Measurements from ENCODE around the gene SMARCD3. TPM values are rescaled to one million over a fixed set of nuclear protein-coding genes. Genes with fewer than 3 reads are reported as not detected.

SMARCD3 gene
- total RNA-seq, 2 donors from 2014 or later = 40.0 to 43.5 TPM

DNA sequence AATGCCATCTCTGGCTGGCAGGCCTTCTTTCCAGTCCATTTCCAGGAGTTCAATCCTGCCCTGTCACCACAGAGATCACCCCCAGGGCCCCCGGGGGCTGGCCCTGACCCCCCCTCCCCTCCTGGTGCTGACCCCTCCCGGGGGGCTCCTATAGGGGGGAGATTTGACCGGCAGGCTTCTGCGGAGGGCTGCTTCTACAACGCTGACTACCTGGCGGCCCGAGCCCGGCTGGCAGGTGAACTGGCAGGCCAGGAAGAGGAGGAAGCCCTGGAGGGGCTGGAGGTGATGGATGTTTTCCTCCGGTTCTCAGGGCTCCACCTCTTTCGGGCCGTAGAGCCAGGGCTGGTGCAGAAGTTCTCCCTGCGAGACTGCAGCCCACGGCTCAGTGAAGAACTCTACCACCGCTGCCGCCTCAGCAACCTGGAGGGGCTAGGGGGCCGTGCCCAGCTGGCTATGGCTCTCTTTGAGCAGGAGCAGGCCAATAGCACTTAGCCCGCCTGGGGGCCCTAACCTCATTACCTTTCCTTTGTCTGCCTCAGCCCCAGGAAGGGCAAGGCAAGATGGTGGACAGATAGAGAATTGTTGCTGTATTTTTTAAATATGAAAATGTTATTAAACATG is 10.2 kb downstream of the SMARCD3 start:
- H3K4me1 ChIP-seq (ENCODE audit: control insufficient read depth, insufficient read depth, low read length) = peaks cover 5% of the 10 kb centered on the region
- H3K27me3 Mint-ChIP-seq (ENCODE audit: insufficient read depth) = no peaks in the 10 kb centered on the region
- no peak for DNase-seq
- no peak overlapping the region for H3K27ac Mint-ChIP-seq
- TF ChIP-seq, protein P1, sequence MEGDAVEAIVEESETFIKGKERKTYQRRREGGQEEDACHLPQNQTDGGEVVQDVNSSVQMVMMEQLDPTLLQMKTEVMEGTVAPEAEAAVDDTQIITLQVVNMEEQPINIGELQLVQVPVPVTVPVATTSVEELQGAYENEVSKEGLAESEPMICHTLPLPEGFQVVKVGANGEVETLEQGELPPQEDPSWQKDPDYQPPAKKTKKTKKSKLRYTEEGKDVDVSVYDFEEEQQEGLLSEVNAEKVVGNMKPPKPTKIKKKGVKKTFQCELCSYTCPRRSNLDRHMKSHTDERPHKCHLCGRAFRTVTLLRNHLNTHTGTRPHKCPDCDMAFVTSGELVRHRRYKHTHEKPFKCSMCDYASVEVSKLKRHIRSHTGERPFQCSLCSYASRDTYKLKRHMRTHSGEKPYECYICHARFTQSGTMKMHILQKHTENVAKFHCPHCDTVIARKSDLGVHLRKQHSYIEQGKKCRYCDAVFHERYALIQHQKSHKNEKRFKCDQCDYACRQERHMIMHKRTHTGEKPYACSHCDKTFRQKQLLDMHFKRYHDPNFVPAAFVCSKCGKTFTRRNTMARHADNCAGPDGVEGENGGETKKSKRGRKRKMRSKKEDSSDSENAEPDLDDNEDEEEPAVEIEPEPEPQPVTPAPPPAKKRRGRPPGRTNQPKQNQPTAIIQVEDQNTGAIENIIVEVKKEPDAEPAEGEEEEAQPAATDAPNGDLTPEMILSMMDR (conservative IDR thresholded peaks at IDR 0.05) = no peak
- no peak overlapping the region for H3K9ac ChIP-seq (ENCODE audit: extremely low read depth, low read length, poor library complexity, severe bottlenecking)
- WGBS, 2 experiments (ENCODE audit: insufficient coverage in 1 of 2, insufficient read length in 1 of 2) = 91 to 99% methylated on average over 11 to 17 of the region's 17 CpGs
- no peaks in the 10 kb centered on the region for H3K9me3 ChIP-seq (ENCODE audit: control insufficient read depth, low read length)
- H3K4me3 ChIP-seq (ENCODE audit: low read length) = no peak overlapping the region
- no peak overlapping the region for H3K4me3 Mint-ChIP-seq
- peaks cover 50% of the 10 kb centered on the region for H3K36me3 Mint-ChIP-seq (ENCODE audit: low read depth)
- H3K9me3 Mint-ChIP-seq = no peaks in the 10 kb centered on the region
- H3K36me3 ChIP-seq (ENCODE audit: control insufficient read depth, insufficient read depth, low read length) = peaks cover 69% of the 10 kb centered on the region
- H3K27me3 ChIP-seq (ENCODE audit: control insufficient read depth, insufficient read depth, low read length, poor library complexity, severe bottlenecking) = no peaks in the 10 kb centered on the region
- no peak overlapping the region for H3K27ac ChIP-seq (ENCODE audit: low read depth, low read length)
- H3K4me1 Mint-ChIP-seq = peaks cover 15% of the 10 kb centered on the region

DNA sequence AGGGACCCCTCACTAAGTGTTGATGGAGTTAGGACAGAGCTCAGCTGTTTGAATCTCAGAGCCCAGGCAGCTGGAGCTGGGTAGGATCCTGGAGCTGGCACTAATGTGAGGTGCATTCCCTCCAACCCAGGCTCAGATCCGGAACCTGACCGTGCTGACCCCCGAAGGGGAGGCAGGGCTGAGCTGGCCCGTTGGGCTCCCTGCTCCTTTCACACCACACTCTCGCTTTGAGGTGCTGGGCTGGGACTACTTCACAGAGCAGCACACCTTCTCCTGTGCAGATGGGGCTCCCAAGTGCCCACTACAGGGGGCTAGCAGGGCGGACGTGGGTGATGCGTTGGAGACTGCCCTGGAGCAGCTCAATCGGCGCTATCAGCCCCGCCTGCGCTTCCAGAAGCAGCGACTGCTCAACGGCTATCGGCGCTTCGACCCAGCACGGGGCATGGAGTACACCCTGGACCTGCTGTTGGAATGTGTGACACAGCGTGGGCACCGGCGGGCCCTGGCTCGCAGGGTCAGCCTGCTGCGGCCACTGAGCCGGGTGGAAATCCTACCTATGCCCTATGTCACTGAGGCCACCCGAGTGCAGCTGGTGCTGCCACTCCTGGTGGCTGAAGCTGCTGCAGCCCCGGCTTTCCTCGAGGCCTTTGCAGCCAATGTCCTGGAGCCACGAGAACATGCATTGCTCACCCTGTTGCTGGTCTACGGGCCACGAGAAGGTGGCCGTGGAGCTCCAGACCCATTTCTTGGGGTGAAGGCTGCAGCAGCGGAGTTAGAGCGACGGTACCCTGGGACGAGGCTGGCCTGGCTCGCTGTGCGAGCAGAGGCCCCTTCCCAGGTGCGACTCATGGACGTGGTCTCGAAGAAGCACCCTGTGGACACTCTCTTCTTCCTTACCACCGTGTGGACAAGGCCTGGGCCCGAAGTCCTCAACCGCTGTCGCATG is 11.0 kb downstream of the SMARCD3 start:
- 91 to 96% methylated on average over 29 to 44 of the region's 44 CpGs for WGBS, 2 experiments (ENCODE audit: insufficient coverage in 1 of 2, insufficient read length in 1 of 2)
- H3K4me1 Mint-ChIP-seq = peaks cover 16% of the 10 kb centered on the region
- Histone ChIP-seq H3K27me3 (ENCODE audit: control insufficient read depth, insufficient read depth, low read length, poor library complexity, severe bottlenecking) (no peaks in the 10 kb centered on the region), H3K36me3 (ENCODE audit: control insufficient read depth, insufficient read depth, low read length) (peaks cover 63% of the 10 kb centered on the region), H3K4me1 (ENCODE audit: control insufficient read depth, insufficient read depth, low read length) (peaks cover 5% of the 10 kb centered on the region), H3K27ac (ENCODE audit: low read depth, low read length) (no peak overlapping the region), H3K4me3 (ENCODE audit: low read length) (no peak overlapping the region), H3K9me3 (ENCODE audit: control insufficient read depth, low read length) (no peaks in the 10 kb centered on the region), H3K9ac (ENCODE audit: extremely low read depth, low read length, poor library complexity, severe bottlenecking) (no peak overlapping the region)
- H3K9me3 Mint-ChIP-seq = no peaks in the 10 kb centered on the region
- TF ChIP-seq, protein P1 (conservative IDR thresholded peaks at IDR 0.05) = peak; percentile 43
- H3K4me3 Mint-ChIP-seq = no peak overlapping the region
- no peak for DNase-seq
- no peaks in the 10 kb centered on the region for H3K27me3 Mint-ChIP-seq (ENCODE audit: insufficient read depth)
- H3K27ac Mint-ChIP-seq = no peak overlapping the region
- peaks cover 47% of the 10 kb centered on the region for H3K36me3 Mint-ChIP-seq (ENCODE audit: low read depth)

DNA sequence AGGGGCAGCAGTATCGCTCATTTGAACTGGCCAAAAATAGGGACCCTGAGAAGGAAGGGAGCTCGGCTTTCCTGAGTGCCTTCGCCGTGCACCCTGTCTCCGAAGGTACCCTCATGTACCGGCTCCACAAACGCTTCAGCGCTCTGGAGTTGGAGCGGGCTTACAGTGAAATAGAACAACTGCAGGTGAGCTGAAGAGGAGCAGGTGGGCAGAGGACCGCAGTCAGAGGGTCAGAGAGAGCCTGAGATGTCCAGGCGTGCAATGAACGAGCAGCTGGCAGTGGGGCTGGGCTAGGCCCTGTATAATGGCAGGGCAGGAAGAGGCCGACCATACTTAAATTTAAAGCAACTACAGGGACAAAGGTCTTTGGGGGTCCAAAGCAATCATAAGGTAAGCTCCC is 12.1 kb downstream of the SMARCD3 start:
- WGBS, 2 experiments (ENCODE audit: insufficient coverage in 1 of 2, insufficient read length in 1 of 2) = 95 to 96% methylated on average over 13 of the region's 13 CpGs

More for the DNA sequence above, 12.1 kb downstream of the SMARCD3 start:
- Histone ChIP-seq H3K27me3 (ENCODE audit: control insufficient read depth, insufficient read depth, low read length, poor library complexity, severe bottlenecking) (no peaks in the 10 kb centered on the region), H3K27ac (ENCODE audit: low read depth, low read length) (no peak overlapping the region), H3K36me3 (ENCODE audit: control insufficient read depth, insufficient read depth, low read length) (peaks cover 53% of the 10 kb centered on the region), H3K9ac (ENCODE audit: extremely low read depth, low read length, poor library complexity, severe bottlenecking) (no peak overlapping the region), H3K4me3 (ENCODE audit: low read length) (no peak overlapping the region), H3K9me3 (ENCODE audit: control insufficient read depth, low read length) (no peaks in the 10 kb centered on the region), H3K4me1 (ENCODE audit: control insufficient read depth, insufficient read depth, low read length) (peaks cover 5% of the 10 kb centered on the region)
- no peak overlapping the region for H3K4me3 Mint-ChIP-seq
- DNase-seq = no peak
- H3K4me1 Mint-ChIP-seq = peaks cover 21% of the 10 kb centered on the region
- H3K27ac Mint-ChIP-seq = no peak overlapping the region
- H3K27me3 Mint-ChIP-seq (ENCODE audit: insufficient read depth) = no peaks in the 10 kb centered on the region
- TF ChIP-seq, protein P1 (conservative IDR thresholded peaks at IDR 0.05) = no peak
- peaks cover 39% of the 10 kb centered on the region for H3K36me3 Mint-ChIP-seq (ENCODE audit: low read depth)
- H3K9me3 Mint-ChIP-seq = no peaks in the 10 kb centered on the region

All from endodermal cell (in vitro differentiated cells).